HG03469 (cell line): Measurements from ENCODE around the gene IGSF9B.

Experiments used
- ATAC-seq: cut with Tn5 transposase; IDR thresholded peaks from one replicate; pipeline ENCODE4 v1.9.1; 2021; ENCODE audit warnings: mild to moderate bottlenecking, moderate library complexity, moderate number of reproducible peaks; ENCODE audit not compliant: unreplicated experiment

IGSF9B gene

GRCh38 chr11:133921513-133921912, 35.3 kb downstream of the IGSF9B start:
- ATAC-seq = no peak

DNA sequence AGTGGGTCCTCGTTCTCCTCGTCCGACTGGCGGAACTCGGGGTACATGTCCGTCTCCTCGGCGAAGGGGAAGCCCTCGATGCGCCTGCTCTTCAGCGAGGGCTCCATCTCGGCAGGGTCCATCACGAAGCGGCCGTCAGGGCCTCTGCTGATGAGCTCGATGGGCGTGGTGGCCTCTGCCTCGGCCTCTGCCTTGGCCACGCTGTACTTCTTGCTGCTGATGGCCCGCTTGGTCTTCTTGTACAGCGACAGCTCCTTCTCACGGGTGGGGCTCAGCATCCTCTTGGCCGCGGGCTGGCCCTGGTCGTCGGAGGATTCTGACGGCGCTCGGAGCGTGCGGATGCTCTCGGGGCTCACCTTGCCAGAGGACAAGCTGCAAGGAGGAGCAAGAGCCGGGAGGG, 35.7 kb downstream of the IGSF9B start:
- no peak for ATAC-seq

GRCh38 chr11:133920109-133920990, 36.4 kb downstream of the IGSF9B start:
- ATAC-seq = no peak

DNA sequence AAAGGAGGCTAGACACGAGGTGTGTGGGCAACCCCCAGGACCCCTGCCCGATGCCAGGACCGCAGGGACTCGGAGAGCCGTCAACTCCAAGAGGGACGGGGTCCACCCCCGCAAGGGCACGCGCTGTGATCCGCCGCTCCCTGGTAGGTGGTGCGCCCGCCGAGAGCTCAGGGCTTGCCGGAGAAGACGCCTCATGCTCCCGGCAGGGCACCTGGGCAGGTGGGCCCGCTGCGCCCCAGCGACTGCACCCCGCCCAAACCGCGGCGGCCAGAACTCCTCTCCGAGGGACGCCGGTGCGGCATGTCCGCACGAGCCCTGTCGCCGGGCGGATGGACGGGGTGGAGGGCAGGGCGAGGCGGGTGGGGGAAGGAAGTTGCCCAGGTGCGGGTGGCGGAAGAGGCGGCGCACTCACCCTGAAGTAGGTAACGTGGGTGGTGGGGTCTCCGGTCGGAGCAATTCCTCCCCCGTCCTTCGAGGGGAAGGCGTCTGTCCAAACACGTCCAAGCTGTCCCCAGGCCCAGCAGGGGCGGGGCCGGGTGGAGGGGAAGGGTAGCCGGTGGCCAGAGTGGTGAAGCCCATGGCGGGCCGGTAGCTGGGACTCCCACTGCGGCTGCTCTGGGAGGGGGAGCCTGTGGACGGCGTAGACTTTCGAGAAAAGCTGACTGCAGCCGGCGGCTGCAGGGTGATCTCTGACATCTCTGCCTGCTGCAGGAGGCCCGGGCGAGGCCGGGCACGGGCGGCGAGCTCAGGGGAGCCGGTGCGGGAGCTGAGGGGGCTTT, 37.2 kb downstream of the IGSF9B start:
- no peak for ATAC-seq

DNA sequence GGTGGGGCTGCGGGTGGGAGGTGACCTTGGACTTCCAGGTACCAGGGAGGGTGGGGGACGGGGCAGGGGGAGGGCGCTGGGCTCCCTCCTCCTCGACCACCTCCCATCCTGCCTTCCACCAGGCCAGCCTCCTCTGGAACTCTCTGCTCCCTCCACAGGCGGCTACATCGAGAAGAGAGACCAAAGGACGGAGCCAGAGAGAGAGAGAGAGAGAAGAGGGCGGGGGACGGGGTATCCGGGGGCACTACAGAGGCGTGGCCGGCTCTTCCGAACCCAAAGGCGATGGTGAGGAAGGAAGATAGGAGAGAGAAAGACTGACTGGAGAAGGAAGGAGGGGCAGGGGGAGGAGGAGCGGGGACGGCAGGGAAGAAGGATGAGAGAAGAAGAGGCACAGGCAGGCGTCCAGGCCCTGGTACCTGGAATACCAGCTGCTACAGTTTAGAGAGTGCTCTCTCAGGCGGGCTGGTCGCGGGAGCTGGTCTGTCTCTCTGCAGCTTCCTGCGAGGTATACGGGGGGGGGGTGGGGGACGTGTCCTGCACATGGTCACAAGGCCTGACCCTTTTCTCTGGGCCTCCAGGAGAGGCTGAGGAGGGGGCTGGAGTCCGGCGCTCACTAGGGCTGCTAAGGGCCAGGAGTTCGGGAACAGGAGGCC, 38.0 kb downstream of the IGSF9B start:
- no peak for ATAC-seq

GRCh38 chr11:133917921-133918607, 38.7 kb downstream of the IGSF9B start:
- ATAC-seq = no peak

- no peak for ATAC-seq
Measured at GRCh38 chr11:133916784-133917440, 39.9 kb downstream of the IGSF9B start.

DNA sequence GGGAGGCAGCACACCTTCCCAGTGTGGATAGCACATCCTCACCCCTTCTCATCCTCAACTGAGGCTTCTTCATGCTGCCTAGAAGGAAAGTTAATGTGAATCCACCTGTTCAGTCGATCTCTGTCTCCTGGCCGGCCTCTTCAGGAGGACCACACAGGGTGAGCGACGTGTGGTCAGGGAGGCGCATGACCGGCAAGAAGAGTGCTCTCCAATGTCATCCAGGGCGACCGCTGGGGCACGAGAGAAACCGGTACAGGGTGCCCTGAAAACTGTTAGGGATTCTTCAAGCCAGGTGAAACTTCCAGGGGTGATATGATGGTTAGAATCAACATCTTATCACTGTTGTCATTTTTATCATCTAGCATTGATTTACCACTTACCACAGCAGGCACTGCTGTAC, 43.0 kb downstream of the IGSF9B start:
- no peak for ATAC-seq

GRCh38 chr11:133911171-133911570, 45.6 kb downstream of the IGSF9B start:
- ATAC-seq = peak; percentile 67

DNA sequence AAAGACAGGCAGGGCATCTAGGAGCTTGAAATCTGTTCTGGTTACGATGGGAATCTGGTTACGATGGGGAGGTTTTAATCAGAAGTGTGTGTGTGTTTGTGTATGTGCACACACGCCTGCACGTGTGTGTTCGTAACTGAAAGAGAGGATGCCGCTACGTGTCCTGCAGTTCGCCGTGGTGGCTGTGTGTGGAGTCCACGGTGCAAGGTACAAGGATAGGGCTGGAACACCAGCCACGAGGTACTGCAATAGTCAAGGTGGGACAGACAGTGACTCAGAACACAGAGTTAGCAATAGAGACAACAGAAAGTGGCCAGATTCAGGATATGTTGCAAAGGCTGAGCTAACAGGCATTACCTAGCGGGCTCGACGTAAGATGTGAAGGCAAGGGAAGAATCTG, 46.7 kb downstream of the IGSF9B start:
- ATAC-seq = no peak

DNA sequence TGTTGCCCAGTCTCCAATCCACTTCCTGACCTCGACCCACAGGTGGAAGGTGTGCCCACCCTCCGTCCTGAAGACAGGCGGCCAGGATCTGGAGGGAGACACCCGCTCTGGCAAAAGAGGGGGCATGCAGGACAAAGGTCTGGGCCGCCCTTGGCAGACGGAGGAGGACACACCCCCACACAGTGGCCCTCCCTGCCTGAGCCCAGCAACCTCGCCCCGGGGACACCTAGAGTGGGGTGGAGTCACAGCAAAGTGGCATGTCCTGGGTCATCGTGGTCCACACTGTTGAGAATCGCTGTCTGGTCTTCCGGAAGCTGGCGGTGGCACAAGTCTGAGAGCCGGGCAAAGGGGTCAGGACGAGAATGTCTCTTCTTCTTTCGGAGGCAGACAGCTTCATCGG, 47.9 kb downstream of the IGSF9B start:
- ATAC-seq = no peak

- no peak for ATAC-seq
Measured at GRCh38 chr11:133907841-133908241, 48.9 kb downstream of the IGSF9B start.

DNA sequence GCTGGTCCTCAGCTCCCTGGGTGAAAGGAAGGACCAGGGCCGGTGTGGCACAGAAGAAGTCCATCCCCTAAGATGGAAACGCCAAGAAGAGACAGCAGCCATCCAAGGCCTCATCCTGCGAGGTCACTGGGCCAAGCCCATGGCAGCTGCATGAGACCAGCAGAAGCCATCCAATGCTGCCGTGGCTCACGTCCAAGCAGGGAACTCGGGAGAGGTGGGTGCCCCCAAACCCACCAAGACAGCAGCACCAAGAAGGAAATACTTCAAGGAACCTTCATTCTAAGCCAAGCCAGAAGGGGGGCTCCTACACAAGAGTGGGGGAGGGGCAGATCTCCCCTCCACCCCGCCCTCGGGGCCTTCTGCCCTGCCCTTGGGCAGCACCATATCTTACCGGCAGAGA, 49.6 kb downstream of the IGSF9B start:
- ATAC-seq = no peak

- ATAC-seq = no peak
Measured at GRCh38 chr11:133906746-133907145, 50.0 kb downstream of the IGSF9B start.

DNA sequence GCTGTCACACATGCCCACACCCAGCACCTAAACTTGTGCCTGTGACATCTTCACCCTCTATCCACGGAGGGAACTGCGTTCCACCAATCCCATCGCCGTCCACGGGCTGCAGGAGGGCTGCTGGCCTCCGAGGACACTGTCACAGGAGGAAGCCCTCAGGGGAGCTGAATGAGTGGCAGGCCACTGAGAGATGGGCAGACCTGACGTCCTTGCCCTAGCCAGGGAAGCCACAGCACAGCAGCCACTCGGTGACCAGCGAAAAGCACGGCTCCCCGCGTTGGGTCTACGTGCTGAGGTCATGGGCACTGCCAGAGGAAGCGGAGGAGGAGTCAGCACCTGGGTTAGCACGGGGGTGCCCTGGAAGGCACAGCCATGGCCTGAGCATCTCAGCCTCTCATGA, 50.5 kb downstream of the IGSF9B start:
- no peak for ATAC-seq

- peak; percentile 53 for ATAC-seq
Measured at GRCh38 chr11:133905677-133906156, 51.1 kb downstream of the IGSF9B start.

DNA sequence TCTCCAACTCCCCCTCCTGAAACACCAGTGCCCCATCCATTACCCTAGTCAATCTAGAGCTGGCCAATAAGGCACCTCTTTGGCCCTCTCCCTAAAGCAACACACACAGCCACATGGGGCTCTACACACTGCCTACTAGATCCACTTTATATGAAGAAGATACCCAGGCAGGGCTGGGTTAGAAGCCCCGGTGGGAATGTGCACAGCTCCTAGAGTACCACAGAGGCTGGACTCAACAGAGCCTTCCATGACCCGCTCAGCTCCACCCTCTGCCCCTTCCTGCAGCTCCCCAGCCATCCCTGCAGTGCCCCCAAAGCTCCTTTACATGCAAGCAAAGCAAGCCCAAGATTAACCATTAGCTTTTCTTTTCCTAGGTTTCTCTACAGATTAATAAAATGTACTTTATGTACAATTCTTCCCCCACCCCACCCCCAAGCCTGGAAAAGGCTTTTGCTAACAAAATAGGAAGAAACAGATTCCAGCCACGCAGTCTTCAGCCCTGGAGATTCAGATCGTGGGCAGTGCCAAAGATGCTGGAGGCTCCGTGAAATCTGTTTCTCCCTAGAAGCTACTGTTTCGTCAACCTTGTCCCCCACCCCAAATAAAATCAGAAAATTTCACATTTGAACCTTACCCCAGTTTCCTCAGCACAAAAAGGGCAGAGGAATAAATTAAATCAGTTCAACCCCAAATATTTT, 51.8 kb downstream of the IGSF9B start:
- no peak for ATAC-seq

DNA sequence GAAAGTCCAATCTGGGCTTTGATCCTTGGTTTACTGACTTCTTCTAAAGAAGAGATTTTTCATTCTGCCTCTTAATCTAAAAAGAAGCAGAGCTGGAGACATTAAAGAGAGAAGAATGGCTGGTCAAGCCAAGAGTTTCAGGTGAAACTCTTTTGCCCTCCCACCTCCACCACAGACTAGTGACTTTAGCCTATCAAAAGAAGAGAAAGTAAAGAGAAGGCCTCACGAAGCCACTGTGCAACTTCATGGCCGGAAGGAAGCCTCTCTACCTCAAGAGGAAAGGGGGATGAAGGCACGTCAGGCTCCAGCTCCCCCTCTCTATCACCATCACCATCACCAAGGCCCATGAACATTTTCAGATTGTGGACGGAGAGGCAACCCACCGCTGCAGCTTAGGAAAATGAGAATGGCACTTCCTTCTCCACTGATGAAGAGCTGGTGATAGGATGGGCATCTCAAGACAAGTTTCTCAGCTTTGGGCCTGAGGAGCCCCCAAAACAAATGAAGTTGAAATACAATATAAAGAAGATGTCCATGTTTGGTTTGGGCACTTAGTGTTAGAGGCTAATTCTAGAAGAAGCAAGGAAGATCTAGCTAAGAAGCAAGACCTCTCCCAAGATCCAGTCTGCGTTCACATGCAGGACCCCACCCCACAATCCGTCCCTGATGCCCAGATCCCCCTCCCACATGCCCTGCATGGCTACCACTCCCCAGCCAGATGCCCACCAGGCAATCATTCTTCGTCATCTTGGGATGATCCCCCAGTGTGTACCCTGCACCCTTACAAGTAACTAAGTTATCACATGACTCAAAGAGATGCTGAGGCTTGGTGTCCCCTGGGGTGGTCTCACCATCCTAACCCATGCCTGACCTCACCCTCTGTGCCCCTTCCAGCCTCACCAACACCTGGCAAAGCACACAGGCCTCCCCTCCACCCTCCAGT, 52.6 kb downstream of the IGSF9B start:
- no peak for ATAC-seq

DNA sequence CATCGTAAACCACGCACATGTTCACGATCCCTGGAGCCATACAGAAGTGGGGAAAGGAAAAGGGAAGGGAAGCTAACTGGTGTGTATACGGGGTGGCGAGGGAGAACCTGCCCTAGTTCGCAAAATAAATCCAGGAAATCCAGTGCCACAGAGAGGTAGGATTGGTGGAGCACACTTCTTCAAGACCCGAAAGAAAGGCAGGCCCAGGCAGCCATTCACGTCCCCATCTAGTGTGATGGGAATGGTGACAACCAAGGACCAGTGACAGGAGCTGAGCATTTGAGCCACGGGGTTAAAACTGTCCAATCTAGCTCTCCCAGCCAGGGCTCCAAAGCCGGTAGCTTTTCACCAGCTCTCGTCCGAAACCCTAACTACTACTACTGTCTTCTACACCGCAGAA, 53.7 kb downstream of the IGSF9B start:
- ATAC-seq = no peak
